GM06990 (cell line): ENCODE results near the gene DHRS1.

Source experiments
- DNase-seq: peaks from one replicate; pipeline ENCODE4 v3.0.0-alpha.2; 2011; ENCODE audit not compliant: insufficient read length; ENCODE audit errors: extremely low read depth
- H3K27me3 ChIP-seq: replicated peaks from 2 replicates; pipeline ENCODE4 v1.6.0; 2011; ENCODE audit warnings: low read length; ENCODE audit not compliant: control insufficient read depth, insufficient read depth
- H3K36me3 ChIP-seq: 2 replicates; pipeline ENCODE4 v1.5.1; 2011; ENCODE audit warnings: low read length; ENCODE audit not compliant: control insufficient read depth, insufficient read depth
- H3K4me3 ChIP-seq: replicated peaks from 2 replicates; pipeline ENCODE4 v1.5.1; 2011; ENCODE audit warnings: low read depth, mild to moderate bottlenecking, control low read depth, low read length
- TF ChIP-seq, protein P1 (sequence below): IDR thresholded peaks from 2 replicates; pipeline ENCODE4 v1.5.1; 2011; ENCODE audit warnings: low read length, control low read depth, mild to moderate bottlenecking, inconsistent platforms; ENCODE audit not compliant: insufficient read depth, poor library complexity, severe bottlenecking

The DHRS1 gene

GRCh38 chr14:24337144-24337823, 37.7 kb upstream of the DHRS1 start:
- Histone ChIP-seq H3K4me3 (no peak overlapping the region), H3K36me3 (no peaks in the 10 kb centered on the region; the same call in none of the 2 replicates), H3K27me3 (no peaks in the 10 kb centered on the region; the same call in 1 of the 2 replicates)
- no peak for DNase-seq
- TF ChIP-seq, protein P1, sequence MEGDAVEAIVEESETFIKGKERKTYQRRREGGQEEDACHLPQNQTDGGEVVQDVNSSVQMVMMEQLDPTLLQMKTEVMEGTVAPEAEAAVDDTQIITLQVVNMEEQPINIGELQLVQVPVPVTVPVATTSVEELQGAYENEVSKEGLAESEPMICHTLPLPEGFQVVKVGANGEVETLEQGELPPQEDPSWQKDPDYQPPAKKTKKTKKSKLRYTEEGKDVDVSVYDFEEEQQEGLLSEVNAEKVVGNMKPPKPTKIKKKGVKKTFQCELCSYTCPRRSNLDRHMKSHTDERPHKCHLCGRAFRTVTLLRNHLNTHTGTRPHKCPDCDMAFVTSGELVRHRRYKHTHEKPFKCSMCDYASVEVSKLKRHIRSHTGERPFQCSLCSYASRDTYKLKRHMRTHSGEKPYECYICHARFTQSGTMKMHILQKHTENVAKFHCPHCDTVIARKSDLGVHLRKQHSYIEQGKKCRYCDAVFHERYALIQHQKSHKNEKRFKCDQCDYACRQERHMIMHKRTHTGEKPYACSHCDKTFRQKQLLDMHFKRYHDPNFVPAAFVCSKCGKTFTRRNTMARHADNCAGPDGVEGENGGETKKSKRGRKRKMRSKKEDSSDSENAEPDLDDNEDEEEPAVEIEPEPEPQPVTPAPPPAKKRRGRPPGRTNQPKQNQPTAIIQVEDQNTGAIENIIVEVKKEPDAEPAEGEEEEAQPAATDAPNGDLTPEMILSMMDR = no peak

GRCh38 chr14:24335461-24336171, 36.0 kb upstream of the DHRS1 start:
- TF ChIP-seq, protein P1 = no peak
- Histone ChIP-seq H3K27me3 (no peaks in the 10 kb centered on the region; the same call in none of the 2 replicates), H3K4me3 (no peak overlapping the region), H3K36me3 (no peaks in the 10 kb centered on the region; the same call in none of the 2 replicates)
- DNase-seq = no peak

DNA sequence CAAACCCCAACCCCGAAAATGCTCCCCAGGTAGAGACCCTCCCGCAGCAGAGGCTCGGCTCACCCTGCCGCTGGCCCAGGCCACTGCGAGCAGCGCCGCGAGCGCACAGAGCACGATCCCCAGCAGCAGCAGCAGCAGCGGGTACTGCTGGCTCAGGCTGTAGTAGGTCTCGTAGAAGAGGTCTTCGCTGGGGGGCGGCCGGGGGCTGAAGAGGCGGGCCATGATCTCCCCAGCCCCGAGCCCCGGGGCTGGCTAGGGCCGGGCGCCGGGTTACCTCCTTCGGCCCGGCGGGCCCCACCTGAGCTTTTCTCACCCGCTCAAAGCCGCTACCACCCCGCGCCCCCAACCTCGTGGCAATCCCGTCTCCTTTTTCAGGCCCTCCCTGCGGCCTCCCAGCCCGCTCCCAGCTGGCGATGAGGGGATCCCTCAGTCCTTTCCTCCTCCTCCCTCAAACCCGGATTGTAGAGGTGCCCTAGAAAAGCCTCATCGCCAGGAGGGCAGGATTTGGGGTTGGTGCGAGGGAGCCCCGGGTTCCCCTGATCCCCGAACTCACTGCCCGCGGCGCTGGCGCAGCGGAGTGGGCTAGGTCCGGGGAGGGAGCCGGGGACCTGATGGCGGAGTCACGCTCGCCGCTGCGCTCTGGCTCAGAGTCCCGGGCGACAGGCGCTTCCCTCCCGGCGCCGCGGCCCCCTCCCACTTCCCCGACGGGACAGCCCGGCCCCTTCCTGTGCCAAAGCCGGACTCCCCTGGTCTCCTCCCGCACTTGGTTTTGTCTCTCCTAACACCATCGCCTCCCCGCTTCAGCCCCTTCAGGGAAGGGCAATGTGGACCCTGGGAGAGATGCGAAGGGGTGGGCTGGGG, 35.1 kb upstream of the DHRS1 start, which contains the start of gene ADCY4:
TSS of gene ADCY4 (minus strand) at position 641 of the 861 bp plus-strand sequence. CDS start at position 222, 419 bp downstream.
- no peaks in the 10 kb centered on the region; the same call in none of the 2 replicates for H3K36me3 ChIP-seq
- TF ChIP-seq, protein P1 = no peak
- no peak within 1 kb of the TSS; the same call in 1 of the 2 replicates for H3K4me3 ChIP-seq
- no peak for DNase-seq
- H3K27me3 ChIP-seq = no peaks in the 10 kb centered on the region; the same call in none of the 2 replicates

GRCh38 chr14:24332268-24332993, 32.9 kb upstream of the DHRS1 start:
- DNase-seq = peak; percentile 68
- Histone ChIP-seq H3K27me3 (no peaks in the 10 kb centered on the region; the same call in none of the 2 replicates), H3K36me3 (no peaks in the 10 kb centered on the region; the same call in 1 of the 2 replicates), H3K4me3 (peak overlapping the region; percentile 48)
- TF ChIP-seq, protein P1 = peak; percentile 81

DNA sequence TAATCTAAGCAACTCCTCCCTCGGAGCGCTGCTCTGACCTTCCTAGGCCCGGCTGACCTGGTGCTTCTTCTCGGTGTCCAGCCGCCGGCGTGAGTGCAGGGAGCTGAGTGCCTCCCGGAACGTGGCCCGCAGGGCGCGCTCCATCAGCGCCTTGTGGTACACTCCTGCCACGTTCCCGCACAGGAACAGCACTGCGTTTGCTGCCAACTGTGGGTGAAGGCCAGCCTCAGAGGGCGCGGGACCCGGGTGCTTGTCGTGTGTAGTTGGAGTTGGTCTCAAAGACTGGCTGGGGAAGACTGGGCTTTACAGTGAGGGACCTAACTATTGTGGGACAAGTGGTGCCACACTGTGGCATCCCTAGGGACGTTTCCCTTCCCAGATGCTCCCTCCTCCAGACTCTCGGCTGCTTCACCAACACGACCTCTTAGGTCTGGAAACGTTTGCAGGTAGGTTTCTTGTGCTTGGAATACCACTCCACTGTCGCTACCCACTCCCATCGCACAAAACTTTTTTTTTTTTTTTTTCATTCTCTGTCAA, 32.2 kb upstream of the DHRS1 start:
- Histone ChIP-seq H3K4me3 (no peak overlapping the region), H3K36me3 (no peaks in the 10 kb centered on the region; the same call in 1 of the 2 replicates), H3K27me3 (no peaks in the 10 kb centered on the region; the same call in none of the 2 replicates)
- no peak for DNase-seq
- TF ChIP-seq, protein P1 = no peak
